ENCODE results near the gene ADIPOQ.
"Not testable (repeated sequence)": the region's sequence is repeated elsewhere in the genome, so short reads cannot be mapped to it uniquely, and the experiment has no call there.

Gene ADIPOQ

GRCh38 chr3:186857743-186858142, 15.2 kb downstream of the ADIPOQ start:
- no peaks in the 10 kb centered on the region for H3K36me3 ChIP-seq (ENCODE audit: control insufficient read depth in 2 of 2, insufficient read depth in 1 of 2, low read length in 2 of 2)
- no peak overlapping the region for H3K27ac ChIP-seq (ENCODE audit: extremely low read depth, low read depth, low read length)
- H3K9me3 ChIP-seq (ENCODE audit: control insufficient read depth, insufficient read depth, low read depth, low read length), result no peaks in the 10 kb centered on the region
- TF ChIP-seq ZNF148 (tag by site-specific recombination; IDR thresholded peaks at IDR 0.05; ENCODE audit: borderline replicate concordance) (no peak), ZNF366 (tag by site-specific recombination; conservative IDR thresholded peaks at IDR 0.05) (0 out of 2 replicates have a peak, but pooled peaks have one; percentile 37)
- ChIA-PET CTCF (interaction anchor here (0.7 kb wide), 1 partner anchor 73 kb away, joined by 4 read pairs; the partner anchor contains the start of gene ST6GAL1), POLR2A (no interaction called here)
- H3K4me1 ChIP-seq (ENCODE audit: control insufficient read depth, insufficient read depth, low read length), result no peaks in the 10 kb centered on the region
- no peak overlapping the region for H3K4me3 ChIP-seq (ENCODE audit: low read depth, low read length)

GRCh38 chr3:186865215-186865853, 22.8 kb downstream of the ADIPOQ start:
- H3K27ac ChIP-seq (ENCODE audit: extremely low read depth, low read depth, low read length); H3K9me3 ChIP-seq (ENCODE audit: control insufficient read depth, insufficient read depth, low read depth, low read length); H3K4me1 ChIP-seq (ENCODE audit: control insufficient read depth, insufficient read depth, low read length); CTCF ChIA-PET; POLR2A ChIA-PET; H3K4me3 ChIP-seq (ENCODE audit: low read depth, low read length); H3K36me3 ChIP-seq (ENCODE audit: control insufficient read depth in 2 of 2, insufficient read depth in 1 of 2, low read length in 2 of 2): not testable (repeated sequence)

- H3K4me3 ChIP-seq (ENCODE audit: low read depth, low read length); H3K9me3 ChIP-seq (ENCODE audit: control insufficient read depth, insufficient read depth, low read depth, low read length); H3K36me3 ChIP-seq (ENCODE audit: control insufficient read depth in 2 of 2, insufficient read depth in 1 of 2, low read length in 2 of 2); CTCF ChIA-PET; H3K27ac ChIP-seq (ENCODE audit: extremely low read depth, low read depth, low read length); H3K4me1 ChIP-seq (ENCODE audit: control insufficient read depth, insufficient read depth, low read length); POLR2A ChIA-PET: not testable (repeated sequence)
These were observed 23.6 kb downstream of the ADIPOQ start for GRCh38 chr3:186866095-186866494.

GRCh38 chr3:186869253-186870100, 27.0 kb downstream of the ADIPOQ start:
- no peak overlapping the region for H3K4me3 ChIP-seq (ENCODE audit: low read depth, low read length)
- peak; percentile 74 for TF ChIP-seq PRDM1 (tag by site-specific recombination; IDR thresholded peaks at IDR 0.05)
- no peak for TF ChIP-seq ZNF670 (tag by site-specific recombination; IDR thresholded peaks at IDR 0.05; ENCODE audit: low read depth)
- no peaks in the 10 kb centered on the region for H3K4me1 ChIP-seq (ENCODE audit: control insufficient read depth, insufficient read depth, low read length)
- H3K9me3 ChIP-seq (ENCODE audit: control insufficient read depth, insufficient read depth, low read depth, low read length), result no peaks in the 10 kb centered on the region
- ChIA-PET POLR2A (no interaction called here), CTCF (interaction anchor here (1.0 kb wide), 1 partner anchor 38 kb away, joined by 3 read pairs; no protein-coding TSS in a partner anchor)
- H3K27ac ChIP-seq (ENCODE audit: extremely low read depth, low read depth, low read length), result no peak overlapping the region
- no peaks in the 10 kb centered on the region for H3K36me3 ChIP-seq (ENCODE audit: control insufficient read depth in 2 of 2, insufficient read depth in 1 of 2, low read length in 2 of 2)

- H3K4me3 ChIP-seq (ENCODE audit: low read depth, low read length), result no peak overlapping the region
- CTCF ChIA-PET, result interaction anchor here (1.0 kb wide), 1 partner anchor 37 kb away, joined by 3 read pairs; no protein-coding TSS in a partner anchor
- TF ChIP-seq ZNF529 (tag by site-specific recombination; IDR thresholded peaks at IDR 0.05; ENCODE audit: insufficient replicate concordance), result no peak
- no peak for TF ChIP-seq ZNF280C (tag by site-specific recombination; IDR thresholded peaks at IDR 0.05)
- TF ChIP-seq ZSCAN23 (tag by site-specific recombination; IDR thresholded peaks at IDR 0.05), result no peak
- TF ChIP-seq PRDM6 (tag by site-specific recombination; IDR thresholded peaks at IDR 0.05), result no peak
- no peak for TF ChIP-seq ZNF169 (tag by site-specific recombination; IDR thresholded peaks at IDR 0.05)
- TF ChIP-seq ZNF555 (tag by site-specific recombination; conservative IDR thresholded peaks at IDR 0.05), result no peak
- no peak for TF ChIP-seq ZNF501 (tag by site-specific recombination; IDR thresholded peaks at IDR 0.05)
- no peak for TF ChIP-seq ZNF626 (tag by site-specific recombination; IDR thresholded peaks at IDR 0.05)
- no peak for TF ChIP-seq ZNF701 (tag by site-specific recombination; IDR thresholded peaks at IDR 0.05)
- TF ChIP-seq GLI2 (tag by site-specific recombination; IDR thresholded peaks at IDR 0.05; ENCODE audit: borderline replicate concordance, low read depth), result no peak
These were observed 28.1 kb downstream of the ADIPOQ start for GRCh38 chr3:186870421-186871201.

More at GRCh38 chr3:186870421-186871201, 28.1 kb downstream of the ADIPOQ start:
- no peaks in the 10 kb centered on the region for H3K4me1 ChIP-seq (ENCODE audit: control insufficient read depth, insufficient read depth, low read length)
- no peaks in the 10 kb centered on the region for H3K36me3 ChIP-seq (ENCODE audit: control insufficient read depth in 2 of 2, insufficient read depth in 1 of 2, low read length in 2 of 2)
- POLR2A ChIA-PET, result no interaction called here
- no peaks in the 10 kb centered on the region for H3K9me3 ChIP-seq (ENCODE audit: control insufficient read depth, insufficient read depth, low read depth, low read length)
- no peak overlapping the region for H3K27ac ChIP-seq (ENCODE audit: extremely low read depth, low read depth, low read length)

All from HEK293 (cell line).